Neuronal stem cell (in vitro differentiated cells): ENCODE results near the gene CAPN11.

Source experiments
- DNase-seq: peaks from one replicate; pipeline ENCODE4 v3.0.0-alpha.2; 2013; ENCODE audit warnings: low spot score
- H2AFZ ChIP-seq: one replicate; pipeline ENCODE4 v1.6.1; 2013; ENCODE audit warnings: mild to moderate bottlenecking, low read length, inconsistent platforms
- H2AK5ac ChIP-seq: 2 replicates; pipeline ENCODE4 v1.6.1; 2013; ENCODE audit warnings: low read depth, mild to moderate bottlenecking, inconsistent platforms, low read length, moderate library complexity, mixed read lengths
- H2BK120ac ChIP-seq: 2 replicates; pipeline ENCODE4 v1.6.1; 2013; ENCODE audit warnings: low read depth, mild to moderate bottlenecking, inconsistent platforms, low read length, moderate library complexity, mixed read lengths
- H2BK12ac ChIP-seq: one replicate; pipeline ENCODE4 v1.6.1; 2013; ENCODE audit warnings: low read length, inconsistent platforms
- H2BK15ac ChIP-seq: 2 replicates; pipeline ENCODE4 v1.6.1; 2013; ENCODE audit warnings: mild to moderate bottlenecking, low read length, inconsistent platforms, mixed read lengths
- H2BK5ac ChIP-seq: one replicate; pipeline ENCODE4 v1.6.1; 2013; ENCODE audit warnings: inconsistent platforms, mild to moderate bottlenecking, low read length, moderate library complexity
- H3K14ac ChIP-seq: one replicate; pipeline ENCODE4 v1.6.1; 2013; ENCODE audit warnings: low read length, inconsistent platforms
- H3K18ac ChIP-seq: 2 replicates; pipeline ENCODE4 v1.6.1; 2013; ENCODE audit warnings: low read length, inconsistent platforms
- H3K23ac ChIP-seq: 2 replicates; pipeline ENCODE4 v1.6.1; 2013; ENCODE audit warnings: low read depth, mild to moderate bottlenecking, mixed read lengths, low read length, inconsistent platforms; ENCODE audit not compliant: poor library complexity
- H3K27ac ChIP-seq: replicated peaks from 3 replicates; pipeline ENCODE4 v1.5.1; 2013; ENCODE audit warnings: low read length, inconsistent platforms
- H3K27me3 ChIP-seq, 3 experiments: 2 replicates each; pipeline ENCODE4 v1.6.1; 2013; ENCODE audit warnings: low read length in 3 of 3, mild to moderate bottlenecking in 2 of 3, inconsistent platforms in 1 of 3, low read depth in 1 of 3, mixed read lengths in 1 of 3, moderate library complexity in 1 of 3; ENCODE audit not compliant: control insufficient read depth in 3 of 3, insufficient read depth in 3 of 3
- H3K36me3 ChIP-seq, 2 donors: replicated peaks in 1 of 2; 2 replicates each; pipeline ENCODE4 v1.6.1; 2013; ENCODE audit warnings: low read length in 2 of 2; ENCODE audit not compliant: control insufficient read depth in 2 of 2, insufficient read depth in 2 of 2
- H3K4ac ChIP-seq: 2 replicates; pipeline ENCODE4 v1.6.1; 2013; ENCODE audit warnings: inconsistent platforms, mild to moderate bottlenecking, low read length, moderate library complexity
- H3K4me1 ChIP-seq, 2 donors: 1 replicate in 1 of 2; 2 replicates in 1 of 2; pipeline ENCODE4 v1.6.1; 2013; ENCODE audit warnings: low read length in 2 of 2, low read depth in 1 of 2; ENCODE audit not compliant: control insufficient read depth in 2 of 2, insufficient read depth in 1 of 2
- H3K4me2 ChIP-seq: one replicate; pipeline ENCODE4 v1.6.1; 2013; ENCODE audit warnings: mild to moderate bottlenecking, low read length, inconsistent platforms; ENCODE audit not compliant: insufficient read depth, poor library complexity, severe bottlenecking
- H3K4me3 ChIP-seq, 2 donors: 2 replicates each; pipeline ENCODE4 v1.5.1; 2013; ENCODE audit warnings: low read length in 2 of 2, mild to moderate bottlenecking in 2 of 2, inconsistent platforms in 1 of 2, moderate library complexity in 1 of 2
- H3K79me1 ChIP-seq: one replicate; pipeline ENCODE4 v1.6.1; 2013; ENCODE audit warnings: low read depth, mild to moderate bottlenecking, inconsistent platforms, low read length, moderate library complexity
- H3K9ac ChIP-seq: one replicate; pipeline ENCODE4 v1.6.1; 2013; ENCODE audit warnings: mild to moderate bottlenecking, low read depth, low read length, inconsistent platforms; ENCODE audit not compliant: poor library complexity
- H3K9me3 ChIP-seq, 2 donors: replicated peaks in 1 of 2; 2 replicates each; pipeline versions ENCODE3 to v1.6.1; 2013; ENCODE audit warnings: low read length in 2 of 2, mild to moderate bottlenecking in 2 of 2, inconsistent platforms in 1 of 2, low read depth in 1 of 2, mixed read lengths in 1 of 2, moderate library complexity in 1 of 2; ENCODE audit not compliant: control insufficient read depth in 2 of 2, insufficient read depth in 1 of 2
- H4K8ac ChIP-seq: one replicate; pipeline ENCODE4 v1.6.1; 2013; ENCODE audit warnings: low read depth, mild to moderate bottlenecking, inconsistent platforms, low read length, moderate library complexity
- H4K91ac ChIP-seq: one replicate; pipeline ENCODE4 v1.6.1; 2013; ENCODE audit warnings: low read length, low read depth, mild to moderate bottlenecking, inconsistent platforms; ENCODE audit not compliant: poor library complexity
- WGBS, 2 donors: extraction: QIAGEN DNeasy Blood & Tissue Kit; methylation state at CpG; one replicate each; pipeline ENCODE4 v1.1.7; 2013; ENCODE audit warnings: missing lambda C conversion rate in 2 of 2, mixed read lengths in 1 of 2; ENCODE audit not compliant: insufficient read length in 2 of 2, insufficient replicate concordance in 1 of 2; ENCODE audit errors: extremely low coverage in 2 of 2; 5-methylcytosine and 5-hydroxymethylcytosine counted together

Gene CAPN11

GRCh38 chr6:44203955-44204354, 45.3 kb downstream of the CAPN11 start:
- Histone ChIP-seq H2BK120ac (no peak overlapping the region), H2BK15ac (no peak overlapping the region), H3K4ac (no peak overlapping the region), H2BK12ac (no peak overlapping the region), H4K8ac (no peak overlapping the region), H3K9ac (no peak overlapping the region), H3K4me2 (no peak overlapping the region), H3K23ac (no peak overlapping the region), H3K4me1 (peaks cover 27 to 28% of the 10 kb centered on the region in 2 donors), H3K18ac (no peak overlapping the region), H3K14ac (no peak overlapping the region), H3K9me3 (no peaks in the 10 kb centered on the region), H4K91ac (no peak overlapping the region), H3K27ac (no peak overlapping the region), H3K36me3 (no peaks in the 10 kb centered on the region), H2AK5ac (no peak overlapping the region), H2AFZ (no peak overlapping the region), H3K27me3 (no peaks in the 10 kb centered on the region), H3K4me3 (no peak overlapping the region), H3K79me1 (no peaks in the 10 kb centered on the region), H2BK5ac (no peak overlapping the region)
- DNase-seq: no peak
- no CpG with 5 or more reads among the region's 6 CpGs for whole genome bisulfite sequencing, 2 donors

DNA sequence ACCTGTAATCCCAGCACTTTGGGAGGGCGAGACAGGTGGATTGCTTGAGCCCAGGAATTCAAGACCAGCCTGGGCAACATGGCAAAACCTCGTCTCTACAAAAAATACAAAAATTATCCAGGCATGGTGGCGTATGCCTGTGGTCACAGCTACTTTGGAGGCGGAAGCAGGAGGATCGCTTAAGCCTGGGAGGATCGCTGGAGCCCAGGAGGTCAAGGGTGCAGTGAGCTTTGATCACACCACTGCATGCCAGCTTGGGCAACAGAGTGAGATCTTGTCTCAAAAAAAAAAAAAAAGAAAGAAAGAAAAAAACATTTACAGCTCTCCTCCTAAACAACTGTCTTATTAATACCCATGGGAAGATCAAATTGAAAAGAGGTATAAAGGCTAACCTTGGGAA, 49.3 kb downstream of the CAPN11 start:
- Histone ChIP-seq H2BK12ac (no peak overlapping the region), H3K9ac (no peak overlapping the region), H3K27me3 (no peaks in the 10 kb centered on the region), H3K14ac (no peak overlapping the region), H2BK5ac (no peak overlapping the region), H3K4me1 (peaks cover 7 to 9% of the 10 kb centered on the region in 2 donors), H2AK5ac (no peak overlapping the region), H3K4ac (no peak overlapping the region), H3K23ac (no peak overlapping the region), H3K27ac (no peak overlapping the region), H2AFZ (no peak overlapping the region), H3K4me3 (no peak overlapping the region), H3K36me3 (no peaks in the 10 kb centered on the region), H3K79me1 (no peaks in the 10 kb centered on the region), H2BK15ac (no peak overlapping the region), H4K8ac (no peak overlapping the region), H3K9me3 (no peaks in the 10 kb centered on the region), H2BK120ac (no peak overlapping the region), H4K91ac (no peak overlapping the region), H3K4me2 (no peak overlapping the region), H3K18ac (no peak overlapping the region)
- WGBS, 2 donors: no CpG with 5 or more reads among the region's 6 CpGs
- no peak for DNase-seq

DNA sequence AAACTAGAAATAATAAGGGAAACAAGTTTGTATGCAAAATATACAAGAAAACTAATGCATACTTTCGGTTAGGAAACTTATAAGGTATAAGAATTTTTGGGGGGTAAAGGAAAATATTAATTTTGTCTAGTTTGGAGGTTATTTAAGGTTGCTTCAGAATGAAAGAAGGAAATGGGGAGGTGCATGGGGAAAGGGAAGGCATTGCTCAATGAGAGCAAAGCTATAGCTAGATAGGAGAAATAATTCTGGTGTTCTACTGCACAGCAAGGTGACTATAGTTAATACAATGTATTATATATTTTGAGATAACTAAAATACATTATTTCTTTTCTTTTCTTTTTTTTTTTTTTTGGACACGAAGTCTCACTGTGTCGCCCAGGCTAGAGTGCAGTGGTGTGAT, 52.7 kb downstream of the CAPN11 start:
- H3K27ac ChIP-seq: no peak overlapping the region
- whole genome bisulfite sequencing, 2 donors: 100% methylated on average over 1 of the region's 3 CpGs; no CpG with 5 or more reads in 1 of the 2 donors
- H2BK5ac ChIP-seq: no peak overlapping the region
- H2BK15ac ChIP-seq: no peak overlapping the region
- no peaks in the 10 kb centered on the region for H3K36me3 ChIP-seq
- no peak overlapping the region for H3K14ac ChIP-seq
- H3K79me1 ChIP-seq: no peaks in the 10 kb centered on the region
- no peak overlapping the region for H2BK12ac ChIP-seq
- no peak overlapping the region for H4K91ac ChIP-seq
- no peak overlapping the region for H4K8ac ChIP-seq
- H3K27me3 ChIP-seq: no peaks in the 10 kb centered on the region
- H3K9me3 ChIP-seq: no peaks in the 10 kb centered on the region
- no peak overlapping the region for H3K4ac ChIP-seq
- no peak overlapping the region for H3K18ac ChIP-seq
- peaks cover 5 to 6% of the 10 kb centered on the region in 2 donors for H3K4me1 ChIP-seq
- no peak overlapping the region for H2BK120ac ChIP-seq
- H2AFZ ChIP-seq: no peak overlapping the region
- no peak overlapping the region for H3K4me2 ChIP-seq
- H3K23ac ChIP-seq: no peak overlapping the region
- no peak overlapping the region for H3K4me3 ChIP-seq
- no peak overlapping the region for H2AK5ac ChIP-seq
- DNase-seq: no peak
- H3K9ac ChIP-seq: no peak overlapping the region

GRCh38 chr6:44214307-44214706, 55.7 kb downstream of the CAPN11 start:
- Histone ChIP-seq H3K27ac (no peak overlapping the region), H4K8ac (no peak overlapping the region), H3K4me2 (no peak overlapping the region), H3K9ac (no peak overlapping the region), H2BK5ac (no peak overlapping the region), H3K23ac (no peak overlapping the region), H2BK12ac (no peak overlapping the region), H2BK120ac (no peak overlapping the region), H3K27me3 (no peaks in the 10 kb centered on the region), H3K9me3 (no peaks in the 10 kb centered on the region), H3K18ac (no peak overlapping the region), H2AFZ (no peak overlapping the region), H3K14ac (no peak overlapping the region), H3K4me3 (no peak overlapping the region), H3K79me1 (no peaks in the 10 kb centered on the region), H2AK5ac (no peak overlapping the region), H4K91ac (no peak overlapping the region), H3K36me3 (no peaks in the 10 kb centered on the region), H3K4ac (no peak overlapping the region), H2BK15ac (no peak overlapping the region), H3K4me1 (peaks cover 22 to 23% of the 10 kb centered on the region in 2 donors)
- WGBS, 2 donors: no CpG with 5 or more reads among the region's 6 CpGs
- DNase-seq: no peak
